Ascending aorta (tissue), 2 donors: ENCODE data around the gene MOB3B. TPM values are rescaled to one million over a fixed set of nuclear protein-coding genes. Genes with fewer than 3 reads are reported as not detected.

ENCODE experiments used
- DNase-seq, 2 donors: peaks; one replicate each; pipeline ENCODE4 v3.0.0-alpha.2; 2019; ENCODE audit warnings: low spot score in 2 of 2
- H3K27ac ChIP-seq, 2 donors: fragments of 200-600 bp; sonication (generic); one replicate each; pipeline ENCODE4 v1.5.1; 2016 to 2017; ENCODE audit warnings: mild to moderate bottlenecking in 1 of 2
- H3K27me3 ChIP-seq: fragments of 200-600 bp; sonication (generic); one replicate; pipeline ENCODE4 v1.5.1; 2017
- H3K36me3 ChIP-seq, 2 donors: fragments of 200-600 bp; sonication (generic); one replicate each; pipeline ENCODE4 v1.5.1; 2016
- H3K4me1 ChIP-seq, 2 donors: fragments of 200-600 bp; sonication (generic); one replicate each; pipeline ENCODE4 v1.5.1; 2016 to 2017; ENCODE audit warnings: mild to moderate bottlenecking in 1 of 2
- H3K4me3 ChIP-seq, 2 donors: fragments of 200-600 bp; sonication (generic); one replicate each; pipeline ENCODE4 v1.5.1; 2016 to 2017; ENCODE audit warnings: mild to moderate bottlenecking in 1 of 2
- H3K9me3 ChIP-seq, 2 donors: fragments of 200-600 bp; sonication (generic); one replicate each; pipeline ENCODE4 v1.5.1; 2016
- intact Hi-C: fragments of 100-400 bp; cut with DNase I; formaldehyde crosslinking; loops from one replicate; pipeline ENCODE4 v1.15.1; 2023
- total RNA-seq: library from RNA; depleted of rRNA; stranded (reverse); fragments of >200 nt; gene quantifications from one replicate; pipeline ENCODE4 v1.1.0, GENCODE V29; 2016
- TF ChIP-seq, protein P1 (sequence below), 3 experiments: fragments of 200-600 bp in 2 of 3; fragments of 450-650 bp in 1 of 3; sonication (generic) in 2 of 3; IDR thresholded peaks; one replicate each; pipeline ENCODE4 v1.5.1; 2016 to 2019; ENCODE audit warnings: antibody characterized with exemption in 3 of 3, mild to moderate bottlenecking in 1 of 3, moderate library complexity in 1 of 3

Gene MOB3B
- total RNA-seq, 1 donor from 2014 or later = 2.4 TPM

DNA sequence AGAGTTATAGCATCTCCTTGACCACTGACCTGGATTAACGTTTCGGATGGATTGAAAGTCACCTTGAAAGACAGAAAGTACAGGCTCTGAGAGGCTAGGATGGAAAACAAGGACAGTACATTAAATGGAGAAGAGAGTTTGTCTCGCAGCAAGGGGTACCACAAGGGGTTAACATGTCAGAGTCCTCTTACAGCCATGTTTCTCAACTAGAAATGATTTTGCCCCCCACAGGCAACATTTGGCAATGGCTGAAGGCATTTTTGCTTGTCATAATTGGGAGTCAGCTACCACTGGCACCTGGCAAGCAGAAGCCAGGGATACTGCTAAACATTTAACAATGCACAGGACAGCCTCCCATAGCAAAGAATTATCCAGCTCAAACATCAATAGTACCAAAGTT is 141.9 kb downstream of the MOB3B start:
- TF ChIP-seq, protein P1, sequence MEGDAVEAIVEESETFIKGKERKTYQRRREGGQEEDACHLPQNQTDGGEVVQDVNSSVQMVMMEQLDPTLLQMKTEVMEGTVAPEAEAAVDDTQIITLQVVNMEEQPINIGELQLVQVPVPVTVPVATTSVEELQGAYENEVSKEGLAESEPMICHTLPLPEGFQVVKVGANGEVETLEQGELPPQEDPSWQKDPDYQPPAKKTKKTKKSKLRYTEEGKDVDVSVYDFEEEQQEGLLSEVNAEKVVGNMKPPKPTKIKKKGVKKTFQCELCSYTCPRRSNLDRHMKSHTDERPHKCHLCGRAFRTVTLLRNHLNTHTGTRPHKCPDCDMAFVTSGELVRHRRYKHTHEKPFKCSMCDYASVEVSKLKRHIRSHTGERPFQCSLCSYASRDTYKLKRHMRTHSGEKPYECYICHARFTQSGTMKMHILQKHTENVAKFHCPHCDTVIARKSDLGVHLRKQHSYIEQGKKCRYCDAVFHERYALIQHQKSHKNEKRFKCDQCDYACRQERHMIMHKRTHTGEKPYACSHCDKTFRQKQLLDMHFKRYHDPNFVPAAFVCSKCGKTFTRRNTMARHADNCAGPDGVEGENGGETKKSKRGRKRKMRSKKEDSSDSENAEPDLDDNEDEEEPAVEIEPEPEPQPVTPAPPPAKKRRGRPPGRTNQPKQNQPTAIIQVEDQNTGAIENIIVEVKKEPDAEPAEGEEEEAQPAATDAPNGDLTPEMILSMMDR (IDR thresholded peaks at IDR 0.05) = no peak
- Histone ChIP-seq H3K4me3 (no peak overlapping the region), H3K27ac (no peak overlapping the region), H3K9me3 (no peaks in the 10 kb centered on the region), H3K36me3 (no peaks in the 10 kb centered on the region), H3K27me3 (no peaks in the 10 kb centered on the region), H3K4me1 (peaks cover 0 to 14% of the 10 kb centered on the region in 2 donors)
- DNase-seq = no peak
- intact Hi-C loops = no loop called here

DNA sequence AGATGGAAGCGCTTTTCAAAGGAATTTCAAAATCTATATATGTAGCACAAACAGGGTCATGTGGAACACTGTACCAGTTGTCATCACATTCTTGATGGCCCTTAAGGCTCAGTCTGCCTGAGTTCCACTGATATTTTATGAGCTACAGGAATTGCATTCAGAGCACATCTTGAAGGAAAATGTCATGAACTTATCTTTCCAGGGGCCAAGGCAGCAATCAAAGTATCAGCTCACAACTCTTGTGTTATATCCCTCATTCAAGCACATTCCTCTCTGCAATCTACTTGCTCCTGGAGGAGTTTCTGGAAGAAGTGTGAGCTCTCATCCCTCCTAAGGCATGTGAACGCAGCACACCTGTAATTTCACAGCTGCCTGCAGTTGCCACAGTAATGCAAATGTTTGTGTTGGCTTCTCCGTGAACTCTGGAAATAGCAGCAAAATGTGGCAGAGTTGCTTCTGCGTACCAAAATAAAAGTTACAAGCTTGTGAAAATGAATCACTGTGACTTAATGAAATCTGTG is 143.0 kb downstream of the MOB3B start:
- Histone ChIP-seq H3K27me3 (no peaks in the 10 kb centered on the region), H3K36me3 (no peaks in the 10 kb centered on the region), H3K4me3 (no peak overlapping the region), H3K4me1 (peaks cover 0 to 14% of the 10 kb centered on the region in 2 donors), H3K9me3 (no peaks in the 10 kb centered on the region), H3K27ac (no peak overlapping the region)
- intact Hi-C loops = no loop called here
- DNase-seq = no peak
- TF ChIP-seq, protein P1 (IDR thresholded peaks at IDR 0.05) = no peak

DNA sequence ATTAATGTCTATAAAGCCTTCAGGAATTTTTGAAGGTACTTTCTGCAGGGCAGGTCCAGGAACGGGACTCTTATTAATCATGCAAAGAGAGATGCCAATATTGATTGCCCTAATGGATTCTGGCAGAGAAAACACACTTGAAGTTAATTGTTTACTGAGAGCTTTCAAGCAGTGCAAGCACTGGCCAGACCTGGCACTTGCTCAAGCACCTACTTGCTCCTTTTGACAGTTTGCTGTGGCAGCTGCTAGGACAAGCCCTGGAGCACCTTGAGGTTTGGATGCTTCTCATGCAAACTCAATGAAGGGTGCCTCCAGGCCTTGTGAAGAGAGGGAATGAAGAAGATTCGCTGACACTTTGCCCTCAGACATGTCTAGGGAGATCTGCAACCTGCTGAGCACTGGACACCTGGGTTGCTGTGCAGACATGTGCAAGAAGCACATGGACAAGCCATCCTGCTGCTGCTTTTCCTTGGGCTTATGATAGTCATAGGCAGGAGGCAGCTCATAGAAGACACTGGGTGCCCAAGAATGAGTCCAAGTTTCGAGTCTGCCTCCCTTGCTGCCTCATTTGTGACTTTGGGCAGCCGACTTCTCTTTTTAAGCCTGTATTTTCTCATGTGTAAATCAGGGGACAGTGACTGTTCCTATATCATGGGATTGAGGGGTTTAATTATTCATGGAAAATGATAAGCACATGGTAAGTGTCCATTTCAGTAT is 143.8 kb downstream of the MOB3B start:
- peaks cover 0 to 11% of the 10 kb centered on the region in 2 donors for H3K4me1 ChIP-seq
- H3K36me3 ChIP-seq = no peaks in the 10 kb centered on the region
- TF ChIP-seq, protein P1 (IDR thresholded peaks at IDR 0.05) = no peak
- H3K27me3 ChIP-seq = no peaks in the 10 kb centered on the region
- intact Hi-C loops = no loop called here
- no peak for DNase-seq
- no peak overlapping the region for H3K27ac ChIP-seq
- no peaks in the 10 kb centered on the region for H3K9me3 ChIP-seq
- no peak overlapping the region for H3K4me3 ChIP-seq

DNA sequence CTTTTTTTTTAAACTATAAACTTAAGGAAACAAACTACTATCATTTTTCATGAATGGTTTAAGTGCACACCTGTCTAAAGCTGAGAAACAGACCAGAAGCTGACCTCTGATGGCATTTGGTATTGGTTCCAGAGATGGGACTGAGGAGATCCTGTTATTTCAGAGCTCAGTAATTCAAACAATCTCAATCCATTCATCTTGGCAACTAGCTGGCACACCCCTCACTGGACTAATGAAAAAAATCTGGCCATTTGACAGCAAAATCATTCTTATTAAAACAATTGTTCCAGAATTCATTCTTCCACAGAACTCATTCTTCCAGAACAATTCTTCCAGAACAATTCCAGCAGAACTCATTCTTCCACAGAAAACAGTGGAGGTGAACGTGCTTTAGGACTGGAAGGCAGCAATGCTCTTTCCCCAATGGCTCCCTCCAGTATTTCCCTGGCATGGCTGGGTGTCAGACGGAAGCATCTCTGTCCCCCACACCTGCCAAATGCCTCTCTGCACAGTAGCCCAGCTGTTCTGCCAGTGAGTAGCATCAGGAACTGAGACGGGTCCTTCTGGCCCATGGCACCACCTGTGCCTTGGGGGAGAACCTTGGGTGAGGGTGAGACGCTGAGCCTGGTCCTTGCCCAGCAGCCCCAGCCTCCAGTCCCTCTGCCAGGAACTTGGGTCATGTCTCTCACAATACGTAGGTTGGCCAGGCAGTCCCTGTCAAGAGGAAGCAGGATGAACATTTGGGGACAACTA is 145.2 kb downstream of the MOB3B start:
- DNase-seq = no peak
- H3K27ac ChIP-seq = no peak overlapping the region
- intact Hi-C loops = no loop called here

DNA sequence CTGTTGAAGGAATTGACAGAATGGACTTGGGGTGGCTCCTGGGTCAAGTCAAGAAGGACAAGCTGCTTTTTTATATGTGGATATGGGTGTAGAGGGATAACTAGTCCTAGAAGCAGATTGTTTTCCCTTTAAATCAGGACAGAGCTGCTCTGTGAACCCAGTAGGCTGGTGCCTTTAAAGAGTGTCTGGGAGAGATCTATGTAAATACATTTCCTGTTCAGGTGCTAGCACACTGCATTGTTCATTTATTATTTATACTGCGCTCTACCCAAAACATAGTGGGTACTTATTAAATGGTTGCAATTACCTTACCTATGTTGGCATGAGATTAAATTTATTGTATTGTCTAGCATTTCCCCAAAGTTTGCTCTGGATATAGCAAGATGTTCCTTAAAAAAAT is 146.1 kb downstream of the MOB3B start:
- Histone ChIP-seq H3K27ac (no peak overlapping the region), H3K36me3 (no peaks in the 10 kb centered on the region), H3K9me3 (no peaks in the 10 kb centered on the region), H3K4me1 (peaks cover 0 to 11% of the 10 kb centered on the region in 2 donors), H3K27me3 (no peaks in the 10 kb centered on the region), H3K4me3 (no peak overlapping the region)
- DNase-seq = no peak
- TF ChIP-seq, protein P1 (IDR thresholded peaks at IDR 0.05) = no peak
- intact Hi-C loops = no loop called here

More for the DNA sequence above, 145.2 kb downstream of the MOB3B start:
- Histone ChIP-seq H3K36me3 (no peaks in the 10 kb centered on the region), H3K4me1 (peaks cover 0 to 11% of the 10 kb centered on the region in 2 donors), H3K27me3 (no peaks in the 10 kb centered on the region), H3K4me3 (no peak overlapping the region), H3K9me3 (no peaks in the 10 kb centered on the region)
- TF ChIP-seq, protein P1 (IDR thresholded peaks at IDR 0.05) = no peak
